Panc1 (cell line): ENCODE results near the gene WDR76.

ENCODE experiments used
- CTCF ChIP-seq: fragments of 450-650 bp; IDR thresholded peaks from 2 replicates; pipeline ENCODE4 v1.5.1; 2017; ENCODE audit warnings: mild to moderate bottlenecking
- POLR2AphosphoS5 ChIP-seq: IDR thresholded peaks from 2 replicates; pipeline ENCODE4 v1.6.1; 2012; ENCODE audit warnings: mild to moderate bottlenecking, low read depth, low read length, moderate library complexity

- TF ChIP-seq CTCF (no peak), POLR2AphosphoS5 (no peak)
Measured at GRCh38 chr15:43851251-43851650, 24.4 kb downstream of the WDR76 start.
